Measurements from ENCODE around the gene SNX8.
"Not testable (repeated sequence)": the region's sequence is repeated elsewhere in the genome, so short reads cannot be mapped to it uniquely, and the experiment has no call there.

The SNX8 gene

GRCh38 chr7:2350055-2350454, 35.8 kb upstream of the SNX8 start:
- no peak for DNase-seq (ENCODE audit: extremely low read depth, low read depth)
- TF ChIP-seq, protein P1, sequence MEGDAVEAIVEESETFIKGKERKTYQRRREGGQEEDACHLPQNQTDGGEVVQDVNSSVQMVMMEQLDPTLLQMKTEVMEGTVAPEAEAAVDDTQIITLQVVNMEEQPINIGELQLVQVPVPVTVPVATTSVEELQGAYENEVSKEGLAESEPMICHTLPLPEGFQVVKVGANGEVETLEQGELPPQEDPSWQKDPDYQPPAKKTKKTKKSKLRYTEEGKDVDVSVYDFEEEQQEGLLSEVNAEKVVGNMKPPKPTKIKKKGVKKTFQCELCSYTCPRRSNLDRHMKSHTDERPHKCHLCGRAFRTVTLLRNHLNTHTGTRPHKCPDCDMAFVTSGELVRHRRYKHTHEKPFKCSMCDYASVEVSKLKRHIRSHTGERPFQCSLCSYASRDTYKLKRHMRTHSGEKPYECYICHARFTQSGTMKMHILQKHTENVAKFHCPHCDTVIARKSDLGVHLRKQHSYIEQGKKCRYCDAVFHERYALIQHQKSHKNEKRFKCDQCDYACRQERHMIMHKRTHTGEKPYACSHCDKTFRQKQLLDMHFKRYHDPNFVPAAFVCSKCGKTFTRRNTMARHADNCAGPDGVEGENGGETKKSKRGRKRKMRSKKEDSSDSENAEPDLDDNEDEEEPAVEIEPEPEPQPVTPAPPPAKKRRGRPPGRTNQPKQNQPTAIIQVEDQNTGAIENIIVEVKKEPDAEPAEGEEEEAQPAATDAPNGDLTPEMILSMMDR (IDR thresholded peaks at IDR 0.05; ENCODE audit: low read depth, low read length) = no peak

DNA sequence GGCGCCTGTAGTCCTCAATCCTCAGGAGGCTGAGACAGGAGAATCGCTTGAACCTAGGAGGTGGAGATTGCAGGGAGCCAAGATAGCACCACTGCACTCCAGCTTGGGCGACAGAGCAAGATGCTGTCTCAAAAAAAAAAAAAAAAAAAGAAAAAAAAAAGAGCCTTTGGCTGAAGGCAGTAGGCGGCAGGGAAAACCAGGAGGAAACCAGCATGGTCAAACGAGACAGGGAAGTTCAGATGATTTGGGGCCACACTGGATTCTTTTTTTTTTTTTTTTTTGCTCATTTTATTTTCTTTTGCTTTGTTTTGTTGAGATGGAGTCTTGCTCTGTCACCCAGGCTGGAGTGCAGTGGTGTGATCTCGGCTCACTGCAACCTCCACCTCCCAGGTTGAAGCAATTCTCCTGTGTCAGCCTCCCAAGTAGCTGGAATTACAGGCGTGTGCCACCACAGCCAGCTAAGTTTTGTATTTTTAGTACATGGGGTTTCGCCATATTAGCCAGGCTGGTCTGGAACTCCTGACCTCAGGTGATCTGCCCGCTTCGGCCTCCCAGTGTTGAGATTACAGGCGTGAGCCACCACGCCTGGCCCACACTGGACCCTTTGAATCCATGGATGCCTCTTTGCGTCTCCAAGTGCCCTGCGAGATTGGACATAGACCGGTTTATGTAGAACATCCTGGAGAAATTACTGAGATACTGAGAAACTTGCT, 33.3 kb upstream of the SNX8 start:
- DNase-seq (ENCODE audit: extremely low read depth, low read depth) = not testable (repeated sequence)

- no peak for DNase-seq (ENCODE audit: extremely low read depth, low read depth)
- TF ChIP-seq, protein P1 (IDR thresholded peaks at IDR 0.05; ENCODE audit: low read depth, low read length) = no peak
Measured at GRCh38 chr7:2336626-2337299, 22.5 kb upstream of the SNX8 start.

- DNase-seq (ENCODE audit: extremely low read depth, low read depth) = not testable (repeated sequence)
Measured at GRCh38 chr7:2332606-2333231, 18.5 kb upstream of the SNX8 start.

DNA sequence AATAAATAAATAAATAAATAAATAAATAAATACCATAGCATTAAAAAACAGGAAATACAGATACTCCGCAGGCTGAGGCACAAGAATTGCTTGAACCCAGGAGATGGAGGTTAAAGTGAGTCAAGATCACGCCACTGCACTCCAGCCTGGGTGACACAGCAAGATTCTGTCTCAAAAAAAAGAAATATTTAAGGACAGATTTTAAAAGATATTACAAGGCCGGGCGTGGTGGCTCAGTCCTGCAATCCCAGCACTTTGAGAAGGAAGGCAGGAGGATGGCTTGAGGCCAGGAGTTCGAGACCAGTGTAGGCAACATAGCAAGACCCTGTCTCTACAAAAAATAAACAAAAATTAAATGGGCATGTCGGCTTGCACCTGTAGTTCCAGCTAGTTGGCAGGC, 17.5 kb upstream of the SNX8 start:
- TF ChIP-seq, protein P1 (IDR thresholded peaks at IDR 0.05; ENCODE audit: low read depth, low read length) = no peak
- no peak for DNase-seq (ENCODE audit: extremely low read depth, low read depth)

DNA sequence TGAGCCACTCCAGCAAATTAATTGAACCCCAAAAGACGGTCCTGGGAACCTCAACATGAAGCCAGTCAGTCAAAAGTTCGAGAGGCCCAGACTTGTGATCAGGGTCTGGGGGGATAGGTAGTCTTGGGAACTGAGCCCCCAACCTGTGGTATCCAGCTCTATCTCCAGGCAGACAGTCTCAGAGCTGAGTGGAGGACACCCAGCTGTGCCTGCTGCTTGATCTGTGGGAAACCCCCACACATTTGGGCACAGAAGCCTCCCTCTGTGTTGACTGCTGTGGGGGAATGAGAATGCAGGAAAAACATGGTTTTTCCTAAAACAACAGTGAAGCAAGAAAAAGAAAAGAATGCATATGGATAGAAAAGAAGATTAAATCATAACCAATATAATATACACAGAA, 16.3 kb upstream of the SNX8 start:
- TF ChIP-seq, protein P1 (IDR thresholded peaks at IDR 0.05; ENCODE audit: low read depth, low read length) = no peak
- no peak for DNase-seq (ENCODE audit: extremely low read depth, low read depth)

- TF ChIP-seq, protein P1 (IDR thresholded peaks at IDR 0.05; ENCODE audit: low read depth, low read length) = no peak
- DNase-seq (ENCODE audit: extremely low read depth, low read depth) = no peak
Measured at GRCh38 chr7:2326951-2327350, 12.7 kb upstream of the SNX8 start.

DNA sequence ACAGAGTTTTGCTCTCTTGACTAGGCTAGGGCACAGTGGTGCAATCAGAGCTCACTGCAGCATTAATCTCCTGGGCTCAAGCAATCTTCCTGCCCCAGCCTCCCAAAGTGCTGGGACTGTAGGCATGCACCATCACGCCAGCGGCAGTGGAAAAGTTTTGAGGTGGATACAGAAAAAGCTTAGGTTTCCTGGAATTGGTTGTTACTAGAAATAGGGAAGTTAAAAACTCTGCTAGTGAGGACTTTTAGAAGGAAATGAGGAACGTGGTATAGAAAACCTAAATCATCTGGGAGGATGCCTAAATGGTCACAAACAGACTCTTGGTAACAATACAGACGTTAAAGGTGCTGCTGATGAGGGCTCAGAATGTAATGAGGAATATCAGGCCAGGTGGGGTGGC, 10.9 kb upstream of the SNX8 start:
- DNase-seq (ENCODE audit: extremely low read depth, low read depth) = no peak
- TF ChIP-seq, protein P1 (IDR thresholded peaks at IDR 0.05; ENCODE audit: low read depth, low read length) = no peak

Data from AG09319 (cell line).